ENCODE data around the gene SLC13A4. TPM values are rescaled to one million over a fixed set of nuclear protein-coding genes. Genes with fewer than 3 reads are reported as not detected.

The SLC13A4 gene
- total RNA-seq, 1 donor from 2014 or later = not detected

- H3K4me3 ChIP-seq (ENCODE audit: low read depth, low read length) = no peak overlapping the region
- no peak for DNase-seq (ENCODE audit: low read depth)
- no peak for TF ChIP-seq CTCF (conservative IDR thresholded peaks at IDR 0.05; ENCODE audit: low read depth, low read length)
Measured at GRCh38 chr7:135709508-135709907, 18.5 kb downstream of the SLC13A4 start.

- no peak for DNase-seq (ENCODE audit: low read depth)
- H3K4me3 ChIP-seq (ENCODE audit: low read depth, low read length) = no peak overlapping the region
- no peak for TF ChIP-seq CTCF (conservative IDR thresholded peaks at IDR 0.05; ENCODE audit: low read depth, low read length)
Measured at GRCh38 chr7:135708041-135708440, 19.9 kb downstream of the SLC13A4 start.

- no peak for TF ChIP-seq CTCF (conservative IDR thresholded peaks at IDR 0.05; ENCODE audit: low read depth, low read length)
- no peak for DNase-seq (ENCODE audit: low read depth)
- no peak overlapping the region for H3K4me3 ChIP-seq (ENCODE audit: low read depth, low read length)
Measured at GRCh38 chr7:135707570-135707966, 20.4 kb downstream of the SLC13A4 start.

GRCh38 chr7:135706858-135707569 is 21.0 kb downstream of the SLC13A4 start:
- no peak overlapping the region for H3K4me3 ChIP-seq (ENCODE audit: low read depth, low read length)
- TF ChIP-seq CTCF (conservative IDR thresholded peaks at IDR 0.05; ENCODE audit: low read depth, low read length) = no peak
- DNase-seq (ENCODE audit: low read depth) = no peak

- DNase-seq (ENCODE audit: low read depth) = no peak
- no peak overlapping the region for H3K4me3 ChIP-seq (ENCODE audit: low read depth, low read length)
- TF ChIP-seq CTCF (conservative IDR thresholded peaks at IDR 0.05; ENCODE audit: low read depth, low read length) = no peak
Measured at GRCh38 chr7:135706038-135706742, 21.8 kb downstream of the SLC13A4 start.

GRCh38 chr7:135704698-135705097 is 23.3 kb downstream of the SLC13A4 start:
- no peak overlapping the region for H3K4me3 ChIP-seq (ENCODE audit: low read depth, low read length)
- TF ChIP-seq CTCF (conservative IDR thresholded peaks at IDR 0.05; ENCODE audit: low read depth, low read length) = no peak
- no peak for DNase-seq (ENCODE audit: low read depth)
